GM21447 (cell line): ENCODE measurements around the gene UBE2G2.

Experiments
- ATAC-seq: cut with Tn5 transposase; IDR thresholded peaks from one replicate; pipeline ENCODE4 v1.9.1; 2021; ENCODE audit not compliant: unreplicated experiment

UBE2G2 gene

GRCh38 chr21:44766014-44766817 lies 35.4 kb downstream of the UBE2G2 start:
- no peak for ATAC-seq

GRCh38 chr21:44765231-44766013 lies 36.2 kb downstream of the UBE2G2 start:
- ATAC-seq: no peak

GRCh38 chr21:44764319-44765230 lies 37.0 kb downstream of the UBE2G2 start:
- ATAC-seq: no peak

- no peak for ATAC-seq
These were observed 37.9 kb downstream of the UBE2G2 start for GRCh38 chr21:44763451-44764318.

GRCh38 chr21:44763050-44763378 lies 38.6 kb downstream of the UBE2G2 start:
- no peak for ATAC-seq

- no peak for ATAC-seq
These were observed 39.2 kb downstream of the UBE2G2 start for GRCh38 chr21:44762221-44763049.

GRCh38 chr21:44761747-44762208 lies 39.8 kb downstream of the UBE2G2 start:
- no peak for ATAC-seq

- ATAC-seq: no peak
These were observed 40.5 kb downstream of the UBE2G2 start for GRCh38 chr21:44761011-44761729.

- ATAC-seq: no peak
These were observed 41.2 kb downstream of the UBE2G2 start for GRCh38 chr21:44760376-44760775.

GRCh38 chr21:44759628-44760285 lies 41.9 kb downstream of the UBE2G2 start:
- no peak for ATAC-seq

- ATAC-seq: no peak
These were observed 42.6 kb downstream of the UBE2G2 start for GRCh38 chr21:44758781-44759627.

- ATAC-seq: no peak
These were observed 43.5 kb downstream of the UBE2G2 start for GRCh38 chr21:44758141-44758561.

- ATAC-seq: no peak
These were observed 43.9 kb downstream of the UBE2G2 start for GRCh38 chr21:44757731-44758130.

- ATAC-seq: no peak
These were observed 45.0 kb downstream of the UBE2G2 start for GRCh38 chr21:44756423-44757185.

- no peak for ATAC-seq
These were observed 46.4 kb downstream of the UBE2G2 start for GRCh38 chr21:44755227-44755626.

GRCh38 chr21:44753357-44753756 lies 48.3 kb downstream of the UBE2G2 start:
- no peak for ATAC-seq
